ENCODE measurements around the gene CLCN7.

GRCh38 chr16:1466054-1466453 is 8.8 kb downstream of the CLCN7 start:
- TF ChIP-seq CTCF (IDR thresholded peaks at IDR 0.05) (no peak), EP300 (IDR thresholded peaks at IDR 0.05) (no peak)

All from upper lobe of left lung (tissue), 4 donors.